GM18526 (cell line): Measurements from ENCODE around the gene PABPN1.

ENCODE experiments used
- POLR2A ChIP-seq: IDR thresholded peaks from 3 replicates; pipeline ENCODE4 v1.6.1; 2011; ENCODE audit not compliant: insufficient read length; ENCODE audit errors: extremely low read depth

The PABPN1 gene

GRCh38 chr14:23299211-23299957 lies 21.9 kb upstream of the PABPN1 start:
- TF ChIP-seq POLR2A, result no peak

GRCh38 chr14:23299986-23300686 lies 21.1 kb upstream of the PABPN1 start:
- TF ChIP-seq POLR2A, result no peak

- TF ChIP-seq POLR2A, result no peak
These were observed 20.5 kb upstream of the PABPN1 start for GRCh38 chr14:23300687-23301223.

- TF ChIP-seq POLR2A, result peak; percentile 63
These were observed 19.8 kb upstream of the PABPN1 start for GRCh38 chr14:23301288-23301968.

- TF ChIP-seq POLR2A, result peak; percentile 73
These were observed 19.3 kb upstream of the PABPN1 start for GRCh38 chr14:23301969-23302289.

- TF ChIP-seq POLR2A, result peak; percentile 76
These were observed 18.7 kb upstream of the PABPN1 start, which contains the start of gene PPP1R3E for GRCh38 chr14:23302290-23303225. PPP1R3E (minus strand) TSS chr14:23302859; CDS start chr14:23302576, 283 bp downstream.

GRCh38 chr14:23306412-23307145 lies 14.7 kb upstream of the PABPN1 start, which contains the start of gene BCL2L2:
BCL2L2 (plus strand) TSS chr14:23306833; CDS start chr14:23307768, 935 bp downstream.
- TF ChIP-seq POLR2A, result peak; percentile 77

GRCh38 chr14:23307146-23307530 lies 14.1 kb upstream of the PABPN1 start:
- no peak for TF ChIP-seq POLR2A

GRCh38 chr14:23307687-23308644 lies 13.3 kb upstream of the PABPN1 start:
- no peak for TF ChIP-seq POLR2A

- no peak for TF ChIP-seq POLR2A
These were observed 12.4 kb upstream of the PABPN1 start for GRCh38 chr14:23308721-23309445.

GRCh38 chr14:23310546-23310945 lies 10.7 kb upstream of the PABPN1 start:
- TF ChIP-seq POLR2A, result no peak

- no peak for TF ChIP-seq POLR2A
These were observed 5.0 kb upstream of the PABPN1 start for GRCh38 chr14:23316300-23316699.
